HG03521 (cell line): ENCODE data around the gene C12orf60.

ENCODE experiments used
- ATAC-seq: cut with Tn5 transposase; IDR thresholded peaks from one replicate; pipeline ENCODE4 v1.9.1; 2021; ENCODE audit warnings: mild to moderate bottlenecking, moderate library complexity; ENCODE audit not compliant: unreplicated experiment

Gene C12orf60

DNA sequence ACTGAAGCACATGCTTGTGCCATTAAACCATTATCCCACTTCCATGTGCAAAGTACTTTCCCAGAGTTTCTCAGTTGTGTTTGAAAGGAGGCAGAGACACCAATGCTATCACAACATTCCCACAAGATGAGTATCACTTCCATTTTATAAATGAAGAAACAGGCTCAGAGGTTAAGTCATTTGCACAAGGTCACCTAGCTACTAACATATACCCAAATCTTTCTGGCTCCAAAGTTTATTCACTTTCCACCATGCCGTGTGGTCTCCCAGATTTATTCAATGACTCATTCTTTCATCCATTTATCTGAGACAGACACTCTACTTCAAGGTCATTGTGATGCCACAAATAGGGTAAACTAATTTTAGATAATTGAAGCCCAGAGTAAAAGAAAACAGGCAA is 30.5 kb downstream of the C12orf60 start:
- no peak for ATAC-seq

GRCh38 chr12:14834509-14834908 is 31.0 kb downstream of the C12orf60 start:
- no peak for ATAC-seq

GRCh38 chr12:14836336-14837210 is 33.1 kb downstream of the C12orf60 start:
- no peak for ATAC-seq

DNA sequence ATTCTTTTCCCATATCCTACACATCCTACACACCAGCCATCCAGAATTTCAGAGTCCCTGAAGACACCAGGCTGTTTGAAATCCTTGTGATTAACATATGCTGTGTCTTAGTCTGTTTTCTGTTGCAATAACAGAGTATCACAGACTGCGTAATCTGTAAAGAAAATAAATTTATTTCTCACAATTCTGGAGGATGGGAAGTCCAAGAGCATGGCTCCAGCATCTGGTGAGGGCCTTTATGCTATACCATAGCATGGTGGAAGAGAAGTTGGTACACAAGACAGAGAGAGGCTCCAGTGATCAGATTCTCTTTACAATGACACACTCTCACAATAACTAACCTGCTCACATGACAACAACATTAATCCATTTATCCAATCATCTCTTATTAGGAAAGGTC is 35.8 kb downstream of the C12orf60 start:
- ATAC-seq: no peak

GRCh38 chr12:14840616-14841015 is 37.1 kb downstream of the C12orf60 start:
- ATAC-seq: no peak

DNA sequence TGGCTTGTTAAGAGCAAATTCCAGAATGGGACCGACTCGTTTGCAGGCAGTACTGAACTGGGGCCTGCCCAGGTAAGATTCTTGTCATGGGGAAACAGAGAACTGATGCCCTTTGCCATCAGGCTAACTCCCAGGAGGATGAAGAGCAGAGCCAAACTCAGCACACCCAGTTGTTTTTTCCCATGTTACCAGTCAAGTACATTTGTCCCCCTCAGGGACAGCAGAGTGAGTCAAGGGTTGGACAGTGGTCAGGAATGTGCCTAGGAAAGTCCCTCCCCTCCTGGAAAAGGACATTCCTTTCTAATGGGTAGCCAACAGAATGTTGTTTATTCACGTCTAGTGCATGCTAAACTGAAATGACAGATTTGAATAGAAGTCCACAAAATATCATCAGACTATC is 38.3 kb downstream of the C12orf60 start:
- ATAC-seq: no peak

DNA sequence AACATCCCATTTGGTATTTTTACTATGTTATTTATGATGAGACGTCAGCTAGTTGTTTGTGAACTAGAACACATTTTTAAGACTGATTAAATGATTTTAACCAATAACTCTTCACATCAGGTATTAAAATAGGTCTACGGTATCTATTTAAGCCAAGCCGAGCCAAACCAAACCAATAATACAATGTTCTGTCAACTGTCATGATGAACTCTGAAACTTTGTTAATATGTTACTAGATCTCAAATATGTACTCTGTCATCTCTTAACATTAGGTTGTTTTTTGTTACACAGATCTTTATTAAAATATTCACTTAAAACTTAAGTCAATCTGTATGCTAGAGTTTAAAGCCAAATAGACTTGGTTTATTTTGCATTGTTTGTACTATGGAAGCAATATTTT is 38.8 kb downstream of the C12orf60 start:
- no peak for ATAC-seq

DNA sequence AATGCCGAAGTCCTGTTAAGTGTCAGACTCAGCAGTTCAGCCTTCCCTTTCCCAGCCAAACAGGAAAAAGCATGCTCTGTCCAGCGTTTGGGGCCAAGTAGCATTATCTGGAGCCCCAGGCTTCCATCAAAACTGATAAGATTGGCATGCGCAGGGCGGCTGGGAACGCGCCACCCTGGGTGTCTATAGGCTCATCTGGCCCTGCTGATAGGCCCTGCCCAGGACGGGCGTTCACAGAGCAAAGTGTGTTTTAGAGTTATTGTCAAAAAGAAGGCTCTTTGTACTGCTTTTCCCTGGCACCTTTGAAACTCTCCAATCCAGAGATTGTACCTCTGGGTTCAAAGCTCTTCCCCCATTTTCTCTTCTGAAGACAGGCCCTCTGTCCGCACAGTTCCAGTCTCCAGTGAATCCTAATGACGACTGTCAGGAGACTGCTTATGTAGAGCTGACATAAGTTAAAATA is 40.0 kb downstream of the C12orf60 start, which contains the start of gene ART4:
ART4 (minus strand) TSS at position 102 of the 463 bp plus-strand sequence. CDS start 413 bp downstream, outside the sequence.
- ATAC-seq: no peak

- ATAC-seq: no peak
Observed at GRCh38 chr12:14844401-14844800, 40.9 kb downstream of the C12orf60 start.

DNA sequence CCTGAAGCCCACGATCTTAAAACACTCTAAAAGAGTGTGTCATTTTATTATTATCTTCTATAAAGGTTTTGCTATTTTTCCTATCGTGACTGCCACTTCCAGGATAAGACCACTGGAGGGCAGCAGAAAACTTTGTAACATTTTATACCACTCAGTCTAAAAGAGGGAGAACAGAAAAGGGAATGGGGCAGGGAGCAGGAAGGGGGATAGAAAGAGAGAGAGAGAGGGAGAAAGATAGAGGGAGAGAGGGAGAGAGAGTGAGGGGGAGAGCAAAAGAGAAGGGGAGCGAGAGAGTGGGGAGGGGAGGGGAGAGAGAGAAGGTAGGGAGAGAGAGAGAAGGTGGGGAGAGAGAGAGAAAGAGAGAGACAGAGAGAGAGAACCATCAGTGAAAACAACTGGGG is 41.9 kb downstream of the C12orf60 start:
- no peak for ATAC-seq

GRCh38 chr12:14846042-14846587 is 42.6 kb downstream of the C12orf60 start:
- no peak for ATAC-seq

DNA sequence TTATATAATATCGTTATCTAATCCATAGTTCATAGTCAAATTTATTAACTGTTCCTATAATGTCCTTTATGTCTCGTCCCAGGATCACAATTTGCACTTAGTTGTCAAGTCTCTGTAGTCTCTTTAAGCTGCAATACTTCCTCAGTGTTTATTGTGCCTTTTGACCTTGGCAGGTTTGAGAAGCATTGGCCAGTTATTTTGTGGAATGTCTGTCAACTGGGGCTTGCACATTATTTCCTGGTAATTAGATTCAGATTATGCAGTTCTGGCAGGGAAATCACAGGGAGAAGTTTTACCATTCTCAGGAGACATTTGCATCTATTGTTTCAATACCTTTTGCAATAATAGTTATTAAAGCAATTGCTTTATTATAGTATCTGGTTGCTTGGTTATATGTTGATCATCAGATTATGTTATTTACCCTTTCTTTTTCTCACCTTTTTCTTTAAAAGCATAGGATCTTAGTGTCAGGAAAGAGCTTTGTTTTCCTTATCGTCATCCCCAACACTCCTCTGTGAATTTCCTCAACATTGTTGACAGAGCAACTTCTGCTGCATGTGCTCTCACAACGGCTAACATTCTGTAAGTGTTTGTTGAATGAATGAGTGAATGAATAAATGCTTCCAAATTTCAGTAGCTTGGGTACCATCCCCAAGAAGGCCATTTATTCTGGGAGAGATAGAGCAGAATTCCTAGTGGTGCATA is 43.6 kb downstream of the C12orf60 start:
- no peak for ATAC-seq

GRCh38 chr12:14849661-14850060 is 46.2 kb downstream of the C12orf60 start:
- ATAC-seq: no peak

DNA sequence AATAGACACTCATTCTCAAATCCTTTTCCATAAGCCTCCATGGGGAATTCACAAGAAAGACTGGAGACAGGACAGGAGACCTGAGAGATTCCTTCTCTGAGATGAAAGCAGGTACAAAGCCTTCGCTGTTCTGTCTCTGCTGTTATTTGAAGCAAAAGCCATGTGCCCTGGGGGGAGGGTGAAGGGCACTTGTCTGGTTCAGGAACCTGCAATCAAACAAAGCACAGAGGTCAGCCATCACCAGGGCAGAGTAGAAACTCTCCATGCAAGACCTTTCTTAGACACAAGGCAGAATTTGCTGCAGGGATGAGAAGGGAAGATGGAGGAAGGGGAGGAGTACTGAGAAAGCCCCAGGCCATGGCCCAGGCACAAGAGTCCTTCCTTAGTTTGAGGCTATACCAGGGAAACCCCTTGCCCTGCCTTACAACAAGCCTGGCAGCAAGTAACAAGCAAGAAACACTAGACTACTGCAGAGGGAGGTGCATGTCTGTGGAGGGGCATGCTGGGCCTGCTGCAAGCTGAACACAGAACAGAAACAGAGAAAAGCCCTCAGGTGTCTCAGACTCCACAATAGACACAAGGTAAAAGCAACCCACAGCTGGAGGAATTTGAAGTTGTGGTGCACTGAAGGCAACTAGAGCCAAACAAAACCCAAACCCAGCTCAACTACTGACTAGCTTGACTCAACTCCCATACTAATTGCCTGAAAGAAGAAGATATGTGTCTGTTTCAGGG is 47.6 kb downstream of the C12orf60 start:
- ATAC-seq: peak; percentile 78

DNA sequence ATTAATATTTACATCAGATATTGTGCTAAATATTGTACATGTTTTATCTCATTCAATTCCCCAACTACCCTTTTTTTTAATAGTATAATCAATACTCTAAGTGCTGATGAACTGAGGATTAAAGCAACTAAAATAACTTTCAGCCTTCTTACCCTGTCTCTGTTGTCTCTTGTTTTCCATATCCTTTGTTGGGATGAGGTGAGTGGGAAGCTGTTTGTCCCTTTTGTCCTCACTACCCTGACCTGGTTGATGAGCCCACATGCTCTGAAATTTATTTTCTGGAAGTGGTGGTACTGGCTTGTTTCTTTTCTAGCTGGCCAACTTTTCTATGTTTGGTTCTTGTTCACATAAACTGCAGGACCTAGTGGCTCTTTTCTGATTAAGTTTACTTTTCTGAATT is 49.4 kb downstream of the C12orf60 start:
- ATAC-seq: no peak

DNA sequence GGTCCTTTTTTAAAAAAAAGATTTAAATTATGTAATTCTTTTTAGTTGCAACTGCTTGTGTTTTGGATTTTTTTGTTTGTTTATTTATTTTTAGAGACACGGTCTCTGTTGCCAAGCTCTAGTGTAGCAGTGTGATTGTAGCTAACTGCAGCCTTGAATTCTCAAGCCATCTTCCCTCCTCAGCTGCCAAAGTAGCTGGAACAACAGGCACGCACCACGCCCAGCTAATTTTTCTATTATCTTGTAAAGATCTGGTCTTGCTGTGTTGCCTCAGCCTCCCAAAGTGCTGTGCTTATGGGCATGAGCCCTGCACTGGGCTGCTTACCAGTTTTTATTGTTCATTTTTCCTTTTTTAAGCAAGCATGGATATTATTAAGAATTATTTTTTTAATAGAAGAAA is 50.5 kb downstream of the C12orf60 start:
- ATAC-seq: no peak

DNA sequence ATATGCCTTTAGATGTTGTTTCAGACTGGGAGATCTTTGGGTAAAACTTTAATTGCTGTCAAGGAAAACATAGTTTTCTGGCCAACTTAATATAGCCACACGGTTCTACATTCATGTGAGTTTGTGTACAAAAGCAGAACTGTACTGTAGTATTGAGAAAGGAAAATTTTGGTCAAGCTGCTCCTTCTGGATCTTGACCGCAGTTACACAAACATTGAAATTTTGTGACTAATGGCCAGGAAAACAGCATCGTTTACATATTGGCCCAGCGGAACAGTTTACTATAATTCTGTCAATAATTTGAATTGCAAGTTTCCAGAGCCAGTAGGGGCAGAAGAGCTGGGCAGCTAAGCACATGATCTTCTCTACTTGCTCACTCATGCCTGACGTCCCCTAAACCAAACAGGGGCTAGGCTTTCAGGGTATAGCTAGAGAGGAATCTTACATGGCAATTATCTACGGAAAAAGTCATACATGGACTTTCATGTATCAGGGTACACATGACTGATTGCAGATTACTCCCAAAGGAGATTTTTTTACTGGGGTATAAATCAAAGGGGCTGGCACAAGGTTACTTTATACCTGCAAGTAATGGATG is 51.2 kb downstream of the C12orf60 start:
- no peak for ATAC-seq

- no peak for ATAC-seq
Observed at GRCh38 chr12:14858513-14858912, 55.0 kb downstream of the C12orf60 start.

DNA sequence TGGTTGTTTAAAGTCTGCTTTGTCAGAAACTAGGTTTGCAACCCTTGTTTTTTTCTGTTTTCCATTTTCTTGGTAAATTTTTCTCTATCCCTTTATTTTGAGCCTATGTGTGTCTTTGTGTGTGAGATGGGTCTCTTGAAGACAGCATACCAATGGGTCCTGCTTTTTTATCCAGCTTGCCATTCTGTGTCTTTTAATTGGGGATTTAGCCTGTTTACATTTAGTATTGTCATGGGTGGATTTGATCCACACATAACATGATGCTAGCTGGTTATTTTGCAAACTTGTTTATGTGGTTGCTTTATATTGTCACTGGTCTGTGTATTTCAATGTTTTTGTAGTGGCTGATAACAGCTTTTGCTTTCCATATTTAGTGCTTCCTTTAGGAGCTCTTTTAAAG is 57.0 kb downstream of the C12orf60 start:
- ATAC-seq: no peak

DNA sequence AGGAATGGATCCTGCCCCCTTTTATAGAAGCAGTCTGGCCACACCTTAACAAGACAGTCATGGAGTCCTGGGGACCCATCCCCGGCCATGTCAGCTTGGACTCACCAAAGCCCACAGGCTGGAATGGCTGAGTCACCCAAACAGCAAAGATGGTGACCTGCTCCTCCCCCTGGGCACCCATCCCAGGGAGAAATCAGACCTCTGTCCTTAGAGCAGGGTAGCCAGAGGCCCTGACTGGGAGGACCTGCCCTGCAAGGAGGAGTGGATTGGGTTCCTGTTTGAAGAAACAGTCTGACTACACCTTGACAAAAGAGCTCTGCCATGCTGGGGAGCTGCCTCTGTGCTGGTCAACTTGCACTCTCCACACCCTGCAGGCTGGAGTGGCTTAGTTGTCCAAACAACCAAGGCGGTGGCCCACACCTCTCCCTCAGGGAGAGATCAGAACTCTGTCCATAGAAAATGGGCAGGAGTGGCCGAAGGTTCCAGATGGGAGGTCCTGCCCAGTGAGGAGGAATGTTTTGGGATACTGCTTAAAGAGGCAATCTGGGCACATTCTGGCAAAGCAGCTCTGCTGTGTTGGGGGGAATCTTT is 65.5 kb downstream of the C12orf60 start:
- ATAC-seq: no peak
